ENCODE results near the gene MKI67. TPM values are rescaled to one million over a fixed set of nuclear protein-coding genes. Genes with fewer than 3 reads are reported as not detected.
"Not testable (repeated sequence)": the region's sequence is repeated elsewhere in the genome, so short reads cannot be mapped to it uniquely, and the experiment has no call there.

Gene MKI67
- total RNA-seq, 1 donor from 2014 or later, result 40.6 TPM

DNA sequence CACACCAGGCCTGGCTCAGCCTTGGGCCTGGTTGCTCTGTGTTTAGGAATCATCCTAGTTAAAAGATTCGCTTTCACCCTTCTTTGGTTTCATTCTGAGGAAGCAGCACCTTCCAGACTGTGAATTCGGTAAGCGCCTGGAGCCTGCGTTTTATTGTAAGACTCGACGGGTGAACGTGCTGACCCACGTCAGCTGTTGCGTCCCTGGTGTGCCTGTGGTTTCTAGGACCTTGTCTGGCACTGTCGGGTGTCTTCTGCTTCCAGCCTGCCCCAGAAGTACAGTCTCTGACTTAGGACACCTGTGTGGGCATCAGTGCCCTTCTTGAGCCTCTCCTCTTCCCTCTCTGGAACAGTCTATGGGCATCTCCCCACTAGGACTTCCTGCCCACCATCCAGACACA, 26.3 kb downstream of the MKI67 start:
- TF ChIP-seq, protein P1, sequence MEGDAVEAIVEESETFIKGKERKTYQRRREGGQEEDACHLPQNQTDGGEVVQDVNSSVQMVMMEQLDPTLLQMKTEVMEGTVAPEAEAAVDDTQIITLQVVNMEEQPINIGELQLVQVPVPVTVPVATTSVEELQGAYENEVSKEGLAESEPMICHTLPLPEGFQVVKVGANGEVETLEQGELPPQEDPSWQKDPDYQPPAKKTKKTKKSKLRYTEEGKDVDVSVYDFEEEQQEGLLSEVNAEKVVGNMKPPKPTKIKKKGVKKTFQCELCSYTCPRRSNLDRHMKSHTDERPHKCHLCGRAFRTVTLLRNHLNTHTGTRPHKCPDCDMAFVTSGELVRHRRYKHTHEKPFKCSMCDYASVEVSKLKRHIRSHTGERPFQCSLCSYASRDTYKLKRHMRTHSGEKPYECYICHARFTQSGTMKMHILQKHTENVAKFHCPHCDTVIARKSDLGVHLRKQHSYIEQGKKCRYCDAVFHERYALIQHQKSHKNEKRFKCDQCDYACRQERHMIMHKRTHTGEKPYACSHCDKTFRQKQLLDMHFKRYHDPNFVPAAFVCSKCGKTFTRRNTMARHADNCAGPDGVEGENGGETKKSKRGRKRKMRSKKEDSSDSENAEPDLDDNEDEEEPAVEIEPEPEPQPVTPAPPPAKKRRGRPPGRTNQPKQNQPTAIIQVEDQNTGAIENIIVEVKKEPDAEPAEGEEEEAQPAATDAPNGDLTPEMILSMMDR (conservative IDR thresholded peaks at IDR 0.05; ENCODE audit: low read depth, low read length), result no peak
- no peak overlapping the region for H3K4me3 ChIP-seq (ENCODE audit: low read depth, low read length)
- no peak for DNase-seq (ENCODE audit: low read depth)

DNA sequence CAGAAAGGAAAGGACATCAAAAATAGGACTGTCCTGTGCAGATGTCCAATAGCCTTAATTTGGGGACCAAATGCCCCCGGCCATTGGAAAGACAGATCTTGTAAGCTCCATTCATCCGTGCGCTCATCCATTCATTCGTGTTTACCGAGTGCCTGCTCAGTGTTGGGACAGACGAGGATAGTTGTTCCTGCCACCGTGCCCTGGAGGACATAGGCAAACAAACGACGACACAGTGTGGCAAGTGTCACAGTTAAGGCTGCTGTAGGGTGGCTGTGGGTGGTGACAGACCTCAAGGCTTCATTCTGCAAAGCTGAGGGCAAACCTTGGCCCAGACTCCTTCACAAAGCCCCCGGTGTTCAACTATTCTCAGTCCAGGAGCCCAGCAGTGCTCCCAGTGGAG, 27.6 kb downstream of the MKI67 start:
- H3K4me3 ChIP-seq (ENCODE audit: low read depth, low read length), result no peak overlapping the region
- TF ChIP-seq, protein P1 (conservative IDR thresholded peaks at IDR 0.05; ENCODE audit: low read depth, low read length), result no peak
- no peak for DNase-seq (ENCODE audit: low read depth)

DNA sequence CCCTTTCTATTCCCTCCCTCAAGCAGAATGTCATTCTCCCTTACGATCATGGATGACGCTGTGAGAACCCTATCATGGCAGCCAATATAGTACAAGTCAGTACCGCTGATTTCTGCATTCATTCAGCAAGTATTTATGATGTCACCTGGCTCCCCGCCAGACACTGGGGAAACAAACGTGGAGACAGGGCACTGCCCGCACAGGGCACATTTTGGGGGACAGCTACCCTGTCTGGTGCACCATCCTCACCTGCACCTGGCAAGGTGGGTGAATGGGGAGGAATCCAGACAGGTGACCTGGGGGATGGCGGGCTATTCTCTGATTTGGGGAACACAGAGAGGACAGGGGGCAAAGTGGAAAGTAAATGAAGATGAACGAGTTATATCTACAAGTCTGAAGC, 28.4 kb downstream of the MKI67 start:
- no peak overlapping the region for H3K4me3 ChIP-seq (ENCODE audit: low read depth, low read length)
- TF ChIP-seq, protein P1 (conservative IDR thresholded peaks at IDR 0.05; ENCODE audit: low read depth, low read length), result no peak
- no peak for DNase-seq (ENCODE audit: low read depth)

DNA sequence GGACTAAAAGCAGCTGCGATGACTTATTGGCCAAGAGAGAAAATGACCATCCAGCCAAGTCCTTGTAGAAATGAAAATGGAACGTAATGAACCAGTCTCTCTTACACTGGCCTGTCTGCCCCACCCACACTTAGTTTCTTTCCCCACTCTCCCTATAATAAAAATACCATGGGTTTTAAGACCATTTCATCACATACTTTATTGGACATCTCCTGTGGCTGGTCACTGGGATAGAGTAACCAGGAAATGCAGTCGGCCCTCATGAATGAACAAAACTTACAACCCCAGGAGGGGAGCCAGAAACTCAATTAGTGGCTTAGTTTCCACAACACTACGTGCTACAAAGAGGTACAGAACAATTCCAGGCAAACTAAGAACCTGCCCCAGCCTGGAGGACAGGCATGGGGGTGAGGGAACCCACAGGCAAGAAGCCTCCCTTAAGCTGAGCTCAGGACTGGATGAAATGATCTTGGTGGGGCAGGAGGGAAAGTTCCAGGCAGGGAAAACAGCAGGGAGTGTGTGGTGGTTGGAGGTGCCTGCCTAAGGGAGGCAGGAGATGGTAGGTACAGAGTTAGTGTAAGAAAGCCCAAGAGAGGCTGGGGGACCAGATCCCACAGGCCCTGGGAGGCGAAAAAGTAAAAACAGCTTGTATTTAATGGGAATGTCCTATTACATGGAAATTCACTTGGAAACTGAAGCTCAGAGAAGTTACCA, 29.6 kb downstream of the MKI67 start:
- DNase-seq (ENCODE audit: low read depth), result no peak
- TF ChIP-seq, protein P1 (conservative IDR thresholded peaks at IDR 0.05; ENCODE audit: low read depth, low read length), result no peak
- H3K4me3 ChIP-seq (ENCODE audit: low read depth, low read length), result no peak overlapping the region

DNA sequence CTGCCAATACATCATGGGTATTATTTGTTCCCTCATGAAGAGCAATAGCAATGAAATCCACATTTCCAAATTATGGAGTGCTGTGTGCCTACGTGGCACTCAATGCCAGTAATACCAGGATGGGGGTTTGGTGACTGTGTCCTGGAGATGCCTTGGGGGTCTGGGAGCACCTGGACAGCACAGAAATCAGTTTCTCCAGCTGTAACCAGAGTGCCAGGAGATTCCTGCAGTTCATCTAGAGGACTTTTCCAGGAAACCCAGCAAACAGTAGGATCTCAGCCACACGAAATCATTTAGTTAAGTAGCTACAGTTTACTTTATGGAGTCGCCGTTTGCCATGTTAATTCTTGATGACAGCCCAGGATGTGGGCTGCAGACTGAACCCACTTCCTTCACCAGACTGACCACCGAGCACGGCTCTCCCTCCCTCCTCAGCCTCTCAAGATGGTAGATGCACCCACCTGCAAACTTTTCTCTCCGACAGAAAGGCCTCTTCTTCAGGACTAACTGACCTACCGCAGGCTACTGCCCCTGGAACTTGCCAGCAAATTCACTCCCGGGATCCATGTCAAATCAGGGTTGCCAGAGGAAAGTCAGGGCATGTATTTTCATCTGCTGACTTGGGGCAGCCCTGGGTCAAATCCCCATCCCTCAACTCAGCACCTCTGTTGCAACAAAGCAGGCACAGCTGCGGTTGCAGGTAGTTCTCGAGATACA, 30.3 kb downstream of the MKI67 start:
- no peak for DNase-seq (ENCODE audit: low read depth)
- H3K4me3 ChIP-seq (ENCODE audit: low read depth, low read length), result no peak overlapping the region
- TF ChIP-seq, protein P1 (conservative IDR thresholded peaks at IDR 0.05; ENCODE audit: low read depth, low read length), result no peak

DNA sequence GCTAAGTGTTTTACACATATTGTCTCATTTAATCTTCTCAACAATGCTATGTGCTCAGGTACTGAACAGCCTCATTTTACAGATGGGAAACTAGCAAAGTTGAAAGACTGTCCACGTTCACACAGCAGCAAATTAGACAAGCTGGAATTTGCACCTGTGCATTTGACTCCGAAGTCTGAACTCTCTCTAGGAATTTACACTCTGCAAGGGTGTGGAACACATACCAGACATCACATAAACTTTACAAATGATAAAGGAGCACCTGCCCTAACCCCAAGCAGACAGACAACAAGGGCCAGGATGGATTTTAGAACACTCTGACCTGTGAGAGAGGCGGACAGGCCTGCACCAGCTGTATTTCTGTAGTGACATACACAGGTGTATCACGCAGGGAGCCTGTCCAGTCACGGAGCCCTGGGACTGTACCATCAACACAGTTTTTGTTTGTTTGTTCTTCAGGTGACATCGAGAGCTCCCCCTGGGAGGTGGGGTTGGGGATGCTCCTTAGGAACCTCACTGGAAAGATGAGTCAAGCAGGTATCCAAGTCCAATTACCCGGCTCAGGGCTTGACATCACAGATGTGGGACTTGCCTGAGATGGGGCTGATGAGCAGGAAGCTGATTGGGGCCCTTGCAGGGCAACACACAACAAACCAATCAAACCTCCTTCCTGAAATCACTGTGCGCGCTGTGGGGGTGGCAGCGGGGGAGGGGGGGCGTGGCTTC, 31.0 kb downstream of the MKI67 start:
- no peak overlapping the region for H3K4me3 ChIP-seq (ENCODE audit: low read depth, low read length)
- no peak for DNase-seq (ENCODE audit: low read depth)
- TF ChIP-seq, protein P1 (conservative IDR thresholded peaks at IDR 0.05; ENCODE audit: low read depth, low read length), result no peak

DNA sequence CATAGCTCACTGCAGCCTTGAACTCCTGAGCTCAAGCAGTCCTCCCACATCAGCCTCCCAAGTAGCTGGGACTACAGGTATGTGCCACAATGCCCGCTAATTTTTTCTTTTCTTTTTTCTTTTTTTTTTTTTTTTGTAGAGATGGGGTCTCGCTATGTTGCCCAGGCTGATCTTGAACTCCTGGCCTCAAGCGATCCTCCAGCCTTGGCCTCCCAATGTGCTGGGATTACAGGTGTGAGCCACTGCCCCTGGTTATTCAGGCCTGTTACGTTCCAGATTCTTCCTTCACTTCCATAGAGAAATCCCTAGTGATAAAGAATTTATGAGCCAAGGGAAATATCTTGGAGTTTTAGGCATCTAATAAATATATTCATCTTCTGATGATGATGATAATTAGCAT, 31.6 kb downstream of the MKI67 start:
- DNase-seq (ENCODE audit: low read depth), result not testable (repeated sequence)

More for the DNA sequence above, 31.6 kb downstream of the MKI67 start:
- H3K4me3 ChIP-seq (ENCODE audit: low read depth, low read length), result not testable (repeated sequence)
